Activated CD4-positive, CD25-positive, alpha-beta regulatory T cell treated with anti-CD3 and anti-CD28 coated beads, Interleukin-2, amount 50 U/mL, for 16 hours (primary cell): ENCODE measurements around the gene MEGF9.

Experiments
- DNase-seq: peaks from one replicate; pipeline ENCODE4 v3.0.0-alpha.2; 2020; ENCODE audit warnings: low read depth, low spot score

The MEGF9 gene

DNA sequence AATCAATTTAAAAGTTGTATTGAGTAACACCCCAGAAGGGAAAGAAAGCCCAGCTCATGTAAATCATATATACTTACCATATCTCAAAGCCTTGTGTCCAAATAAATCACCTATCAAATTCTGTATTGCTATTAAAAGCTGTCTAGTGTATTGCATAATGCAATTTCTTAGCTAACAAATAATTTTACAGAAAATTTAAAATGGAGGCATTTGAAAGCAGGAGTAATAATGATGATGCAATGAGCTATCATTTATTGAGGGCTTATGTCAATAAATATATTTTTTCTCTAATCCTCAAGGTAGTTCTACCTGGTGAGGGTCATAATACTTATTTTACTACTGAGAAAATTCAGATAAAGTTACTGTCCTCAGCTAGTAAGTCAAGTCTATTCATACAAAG, 91.5 kb downstream of the MEGF9 start:
- no peak for DNase-seq

DNA sequence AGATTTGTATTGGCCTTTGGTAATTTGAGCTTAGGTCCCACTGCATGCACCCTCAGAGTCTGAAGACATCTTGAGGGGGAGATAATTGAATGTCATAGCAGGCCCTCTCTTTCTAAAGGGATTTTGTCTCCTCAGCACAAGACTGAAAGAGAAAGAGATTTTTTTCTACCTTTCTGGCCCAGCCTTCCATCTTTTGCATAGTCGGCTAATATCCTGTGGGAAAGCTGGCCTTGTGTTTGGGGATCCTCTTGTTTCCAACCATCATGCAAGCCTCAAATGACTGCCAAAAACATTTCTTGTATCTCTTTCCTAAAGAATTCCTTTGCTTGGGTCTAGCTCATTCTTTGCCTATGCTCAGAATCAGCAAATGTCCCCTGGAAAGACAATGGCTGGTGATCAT, 92.3 kb downstream of the MEGF9 start:
- no peak for DNase-seq

- DNase-seq = peak; percentile 52
These were observed 94.3 kb downstream of the MEGF9 start for GRCh38 chr9:120619751-120620655.

GRCh38 chr9:120616966-120617935, 97.0 kb downstream of the MEGF9 start:
- no peak for DNase-seq

- DNase-seq = no peak
These were observed 102.1 kb downstream of the MEGF9 start for GRCh38 chr9:120612218-120612617.

- no peak for DNase-seq
These were observed 102.6 kb downstream of the MEGF9 start for GRCh38 chr9:120611690-120612068.

DNA sequence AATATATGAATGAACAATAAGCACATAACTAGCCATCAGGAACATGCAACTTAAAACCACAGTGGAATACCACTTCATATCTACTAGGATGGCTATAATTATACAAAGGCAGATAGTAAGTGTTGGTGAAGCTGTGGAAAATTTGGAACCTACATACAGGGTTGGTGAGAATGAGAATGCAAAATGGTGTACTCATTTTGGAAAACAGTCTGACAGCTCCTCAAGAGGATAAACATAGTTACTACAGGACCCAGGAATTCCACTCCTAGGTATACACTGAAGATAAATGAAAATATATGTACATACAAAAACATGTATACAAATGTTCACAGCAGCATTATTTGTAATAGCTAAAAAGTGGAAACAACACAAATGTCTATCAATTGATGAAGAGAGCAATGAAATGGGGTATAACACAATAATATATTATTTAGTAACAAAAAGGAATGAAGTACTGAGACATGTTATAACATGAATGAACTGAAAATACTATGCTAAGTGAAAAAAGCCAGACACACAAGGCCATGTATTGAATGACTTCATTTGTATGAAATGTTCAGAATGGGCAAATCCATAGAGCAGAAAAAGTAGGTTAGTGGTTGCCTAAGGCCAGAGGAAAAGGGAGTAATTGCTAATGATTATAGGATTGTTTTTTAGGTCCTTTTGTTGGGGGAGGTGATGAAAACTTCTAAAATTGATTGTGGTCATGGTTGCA, 103.1 kb downstream of the MEGF9 start:
- no peak for DNase-seq

- DNase-seq = no peak
These were observed 104.6 kb downstream of the MEGF9 start for GRCh38 chr9:120609636-120610035.

DNA sequence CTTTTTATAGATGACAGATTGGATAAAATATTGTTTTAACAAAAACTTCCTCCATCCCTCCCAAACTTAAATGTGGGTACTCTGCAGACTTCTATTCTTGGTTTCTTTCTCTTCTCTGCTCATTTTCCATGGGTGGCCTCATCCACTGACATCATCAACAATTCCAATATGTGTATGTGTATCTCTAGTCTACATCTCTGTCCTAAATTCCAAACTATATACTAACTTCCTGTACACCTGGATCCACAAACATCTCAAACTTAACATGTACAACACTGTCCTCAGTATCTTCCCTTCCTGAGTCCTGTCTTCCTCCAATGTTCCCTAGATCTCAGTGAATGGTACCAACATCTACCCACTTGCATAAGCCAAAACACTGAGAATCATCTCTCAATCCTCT, 105.8 kb downstream of the MEGF9 start:
- no peak for DNase-seq

GRCh38 chr9:120603591-120603990, 110.7 kb downstream of the MEGF9 start:
- no peak for DNase-seq

GRCh38 chr9:120603010-120603409, 111.3 kb downstream of the MEGF9 start:
- no peak for DNase-seq

DNA sequence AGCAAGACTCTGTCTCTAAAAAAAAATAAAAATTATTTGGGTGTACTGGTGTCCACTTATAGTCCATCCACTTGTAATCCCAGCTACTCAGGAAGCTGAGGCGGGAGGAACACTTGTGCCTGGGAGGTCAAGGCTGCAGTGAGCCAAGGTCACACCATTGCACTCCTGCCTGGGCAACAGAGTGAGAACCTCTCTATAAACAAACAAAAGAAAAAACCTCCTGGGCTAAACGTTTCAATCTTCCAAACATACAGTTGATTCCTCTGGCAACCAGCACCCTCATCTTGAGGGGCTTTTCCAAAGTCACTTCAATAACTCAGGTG, 120.4 kb downstream of the MEGF9 start:
- no peak for DNase-seq

- DNase-seq = no peak
These were observed 120.9 kb downstream of the MEGF9 start for GRCh38 chr9:120593250-120593954.

- no peak for DNase-seq
These were observed 122.1 kb downstream of the MEGF9 start for GRCh38 chr9:120592210-120592609.

DNA sequence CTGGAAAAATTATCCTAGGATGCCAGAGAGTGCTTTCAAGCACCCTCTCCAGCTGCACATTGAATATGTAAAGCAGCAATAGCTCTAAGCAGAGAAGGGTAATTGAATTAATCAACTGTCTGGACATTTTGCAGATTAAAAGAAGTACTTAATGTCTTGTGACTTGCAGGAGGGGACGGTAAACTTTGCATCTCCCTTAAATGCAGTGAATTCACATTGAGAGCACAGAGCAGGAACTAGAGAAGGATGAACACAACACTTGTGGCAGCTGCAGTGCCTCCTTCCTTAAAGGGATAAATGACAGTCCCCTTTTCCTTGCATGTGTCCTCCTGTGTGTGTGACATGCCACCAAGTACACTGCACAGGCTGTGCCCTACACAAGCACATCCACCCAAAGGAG, 126.9 kb downstream of the MEGF9 start:
- no peak for DNase-seq

- DNase-seq = no peak
These were observed 130.3 kb downstream of the MEGF9 start for GRCh38 chr9:120583958-120584369.

DNA sequence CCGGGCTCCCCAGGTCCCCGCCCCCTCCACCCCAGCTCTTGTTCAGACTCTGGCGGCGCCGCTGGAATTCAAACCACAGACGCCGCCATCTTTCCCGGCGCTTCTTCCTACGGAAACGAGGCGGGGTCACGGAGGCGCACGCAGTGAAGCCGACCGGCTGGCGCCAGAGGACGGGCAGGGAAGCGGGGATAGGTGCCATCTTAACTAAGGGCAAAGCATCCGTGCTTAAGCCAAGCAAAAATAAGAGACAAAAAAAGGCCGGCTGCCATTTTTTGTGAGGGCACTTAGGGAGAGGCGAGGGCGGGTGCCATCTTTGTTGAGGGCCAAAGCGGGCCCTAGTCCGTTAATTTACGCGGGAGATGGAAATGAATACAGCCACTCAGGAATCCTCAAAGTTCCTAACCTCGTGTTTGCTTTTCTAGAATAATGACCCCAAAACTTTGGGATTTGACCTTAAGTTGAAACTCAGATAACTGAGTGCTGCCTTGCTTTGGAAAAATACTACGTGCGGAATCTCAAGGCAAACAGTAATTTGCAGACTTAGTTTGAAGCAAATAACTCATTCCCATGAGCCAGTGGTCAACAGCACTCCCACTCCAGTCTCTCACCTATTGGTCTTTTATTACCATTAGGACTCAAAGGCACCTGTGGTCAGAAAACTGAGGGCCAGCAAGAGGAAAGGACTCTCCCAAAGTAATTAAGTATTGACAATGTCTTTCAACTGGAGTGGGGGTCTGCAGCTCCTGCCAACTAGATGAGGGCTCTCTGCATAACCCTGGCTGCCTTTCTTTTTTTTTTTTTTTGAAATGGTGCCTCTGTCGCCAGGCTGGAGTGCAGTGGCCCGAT, 134.0 kb downstream of the MEGF9 start, which contains the start of gene CDK5RAP2:
Gene CDK5RAP2, minus strand, starts transcription at position 117 of the 846 bp plus-strand sequence. CDS start 189 bp downstream, outside the sequence.
- peak; percentile 87 for DNase-seq

GRCh38 chr9:120579139-120580050, 134.9 kb downstream of the MEGF9 start:
- no peak for DNase-seq

- no peak for DNase-seq
These were observed 139.8 kb downstream of the MEGF9 start for GRCh38 chr9:120574473-120574872.
